A549 (cell line): Measurements from ENCODE around the gene ARG2. TPM values are rescaled to one million over a fixed set of nuclear protein-coding genes. Genes with fewer than 3 reads are reported as not detected.

ENCODE experiments used
- ATAC-seq, 2 experiments: fragments of 200-7000 bp in 1 of 2; fragments of >200 bp in 1 of 2; cut with Nextera tagmentation in 1 of 2; cut with Tn5 transposase in 1 of 2; 3 replicates each; pipeline versions ENCODE4 v1.8.0 to v1.9.1; 2018 to 2020; ENCODE audit warnings: mild to moderate bottlenecking in 1 of 2, moderate library complexity in 1 of 2
- CTCF ChIA-PET: fragments of 300-600 bp; sonication (Branson Sonifier 250); formaldehyde crosslinking; extraction: SDS; loops from one replicate; lab custom pipeline; 2021; ENCODE audit warnings: antibody characterized with exemption, inconsistent platforms; lab: Yijun Ruan, JAX
- POLR2A ChIA-PET: fragments of 350-600 bp; formaldehyde crosslinking; extraction: SDS; loops from one replicate; lab custom pipeline; 2021; ENCODE audit warnings: antibody characterized with exemption, inconsistent platforms; lab: Yijun Ruan, JAX
- DNase-seq, 2 experiments: peaks; one replicate each; pipeline versions ENCODE4 v3.0.0 to v3.0.0-alpha.2; 2011 to 2016; ENCODE audit warnings: low read depth in 1 of 2, low spot score in 1 of 2
- FAIRE-seq: peaks from 2 replicates; lab custom pipeline; 2011; peaks lifted over from hg19 to GRCh38; lab: Jason Lieb, UNC
- H3K27ac ChIP-seq, 2 experiments: fragments of >200 bp; sonication (Bioruptor Twin); formaldehyde crosslinking; 3 replicates each; pipeline ENCODE4 v1.5.1; 2016 to 2017
- H3K4me1 ChIP-seq: fragments of >200 bp; sonication (Bioruptor Twin); formaldehyde crosslinking; 3 replicates; pipeline ENCODE4 v1.6.1; 2016
- H3K4me2 ChIP-seq: fragments of >200 bp; sonication (Bioruptor Twin); formaldehyde crosslinking; 3 replicates; pipeline ENCODE4 v1.6.1; 2016
- H3K4me3 ChIP-seq: fragments of >200 bp; sonication (Bioruptor Twin); formaldehyde crosslinking; 3 replicates; pipeline ENCODE4 v1.5.1; 2016
- H3K9me3 ChIP-seq: fragments of >200 bp; sonication (Bioruptor Twin); formaldehyde crosslinking; 3 replicates; pipeline ENCODE4 v1.6.1; 2016
- ATOH8 ChIP-seq: fragments of 250-450 bp; sonication (Bioruptor Pico); IDR thresholded peaks from 2 replicates; pipeline ENCODE4 v1.5.0; 2020; ENCODE audit warnings: low read depth, mild to moderate bottlenecking, moderate library complexity
- BHLHE40 ChIP-seq: IDR thresholded peaks from 2 replicates; pipeline ENCODE4 v1.6.1; 2012; ENCODE audit warnings: low read depth, low read length, inconsistent platforms
- CEBPB ChIP-seq, 2 experiments: fragments of >200 bp in 1 of 2; sonication (Bioruptor Twin) in 1 of 2; formaldehyde crosslinking in 1 of 2; IDR thresholded peaks; 2 replicates each; pipeline ENCODE4 v1.6.1; 2012 to 2016
- CTCF ChIP-seq: fragments of >200 bp; sonication (Bioruptor Twin); formaldehyde crosslinking; IDR thresholded peaks from 3 replicates; pipeline ENCODE4 v1.5.1; 2016
- EHF ChIP-seq: fragments of 250-450 bp; sonication (Bioruptor Pico); IDR thresholded peaks from 2 replicates; pipeline ENCODE4 v1.5.0; 2020; ENCODE audit warnings: mild to moderate bottlenecking
- EHMT2 ChIP-seq: fragments of 200-600 bp; sonication (generic); IDR thresholded peaks from 2 replicates; pipeline ENCODE4 v1.6.1; 2016; ENCODE audit warnings: antibody characterized with exemption, low read depth, mild to moderate bottlenecking, moderate library complexity
- EP300 ChIP-seq, 2 experiments: fragments of >200 bp; sonication (Bioruptor Twin); formaldehyde crosslinking; IDR thresholded peaks; 2 replicates in 1 of 2; 3 replicates in 1 of 2; pipeline ENCODE4 v1.6.1; 2016 to 2017
- FOSL2 ChIP-seq, 2 experiments: fragments of 450-650 bp in 1 of 2; fragments of >200 bp in 1 of 2; sonication (Bioruptor Twin) in 1 of 2; formaldehyde crosslinking; IDR thresholded peaks; 2 replicates each; pipeline versions ENCODE4 v1.5.0 to v1.6.1; 2016 to 2020; ENCODE audit warnings: mild to moderate bottlenecking in 1 of 2, moderate library complexity in 1 of 2
- FOXS1 ChIP-seq: fragments of 250-450 bp; sonication (Bioruptor Pico); IDR thresholded peaks from 2 replicates; pipeline ENCODE4 v1.5.0; 2020; ENCODE audit warnings: mild to moderate bottlenecking, moderate library complexity
- GATA3 ChIP-seq: IDR thresholded peaks from 2 replicates; pipeline ENCODE4 v1.6.1; 2012; ENCODE audit warnings: borderline replicate concordance
- HDAC2 ChIP-seq: fragments of 200-600 bp; sonication (generic); IDR thresholded peaks from 2 replicates; pipeline ENCODE4 v1.6.1; 2016
- HES2 ChIP-seq: fragments of >200 bp; sonication (Bioruptor Twin); formaldehyde crosslinking; IDR thresholded peaks from 2 replicates; pipeline ENCODE4 v1.6.1; 2016
- HEYL ChIP-seq: fragments of 250-450 bp; sonication (Bioruptor Pico); IDR thresholded peaks from 2 replicates; pipeline ENCODE4 v1.8.0; 2021; ENCODE audit warnings: mild to moderate bottlenecking, moderate library complexity
- JUN ChIP-seq, 2 experiments: fragments of >200 bp; sonication (Bioruptor Twin); formaldehyde crosslinking; IDR thresholded peaks; 2 replicates in 1 of 2; 3 replicates in 1 of 2; pipeline ENCODE4 v1.6.1; 2016 to 2017
- KDM5A ChIP-seq: fragments of 200-600 bp; sonication (generic); IDR thresholded peaks from 2 replicates; pipeline ENCODE4 v1.6.1; 2016; ENCODE audit warnings: antibody characterized with exemption, mild to moderate bottlenecking
- MYC ChIP-seq: IDR thresholded peaks from 2 replicates; pipeline ENCODE4 v1.6.1; 2012; ENCODE audit warnings: mild to moderate bottlenecking, inconsistent platforms, low read length, improper control_type of control experiment, borderline replicate concordance
- NR3C1 ChIP-seq: fragments of >200 bp; sonication (Bioruptor Twin); formaldehyde crosslinking; IDR thresholded peaks from 3 replicates; pipeline ENCODE4 v1.6.1; 2017
- PHF8 ChIP-seq: fragments of 200-600 bp; sonication (generic); IDR thresholded peaks from 2 replicates; pipeline ENCODE4 v1.6.1; 2016; ENCODE audit warnings: low read depth, mild to moderate bottlenecking, antibody characterized with exemption, moderate library complexity, borderline replicate concordance
- POLR2A ChIP-seq: IDR thresholded peaks from 2 replicates; pipeline ENCODE4 v1.6.1; 2012; ENCODE audit warnings: mild to moderate bottlenecking, low read length
- RAD21 ChIP-seq, 2 experiments: fragments of >200 bp in 1 of 2; sonication (Bioruptor Twin) in 1 of 2; formaldehyde crosslinking in 1 of 2; IDR thresholded peaks in 1 of 2; conservative IDR thresholded peaks in 1 of 2; 2 replicates in 1 of 2; 3 replicates in 1 of 2; pipeline ENCODE4 v1.6.1; 2012 to 2018; ENCODE audit warnings: inconsistent platforms in 1 of 2
- RCOR1 ChIP-seq: fragments of 150-350 bp; IDR thresholded peaks from 2 replicates; pipeline ENCODE4 v1.6.1; 2014; ENCODE audit warnings: antibody characterized with exemption, low read length, low read depth
- REST ChIP-seq: fragments of 200-600 bp; sonication (generic); IDR thresholded peaks from 2 replicates; pipeline ENCODE4 v1.6.1; 2016; ENCODE audit warnings: antibody characterized with exemption, mild to moderate bottlenecking, moderate library complexity
- SMC3 ChIP-seq: fragments of >200 bp; sonication (Bioruptor Twin); formaldehyde crosslinking; IDR thresholded peaks from 3 replicates; pipeline ENCODE4 v1.6.1; 2018; ENCODE audit warnings: inconsistent platforms
- ZC3H11A ChIP-seq: fragments of 450-650 bp; IDR thresholded peaks from 2 replicates; pipeline ENCODE4 v1.6.1; 2014; ENCODE audit warnings: antibody characterized with exemption, mild to moderate bottlenecking
- ZSCAN20 ChIP-seq: fragments of 250-450 bp; sonication (Bioruptor Pico); IDR thresholded peaks from 2 replicates; pipeline ENCODE4 v1.8.0; 2022; ENCODE audit warnings: mild to moderate bottlenecking, moderate library complexity
- WGBS: methylation state at CpG from one replicate; pipeline ENCODE4 v1.1.6; 2017; ENCODE audit errors: missing lambda C conversion rate; 5-methylcytosine and 5-hydroxymethylcytosine counted together
- polyA plus RNA-seq, 4 experiments: library from polyadenylated mRNA; depleted of rRNA in 3 of 4; stranded (reverse); fragments of >200 nt; fragmentation: RNase III in 1 of 4; extraction: RNeasy Plus Mini Kit Qiagen cat#74134 plus additional on column Dnase treatment in 1 of 4; gene quantifications; 2 replicates in 3 of 4; 3 replicates in 1 of 4; pipeline ENCODE4 v1.2.3, GENCODE V29; 2011 to 2017

The ARG2 gene
- polyA plus RNA-seq, 2 of the 4 experiments (the other 2 are of a cell fraction) = 1.8 to 2.5 TPM

- no peaks in the 10 kb centered on the region for H3K4me1 ChIP-seq
- H3K9me3 ChIP-seq = no peaks in the 10 kb centered on the region
- POLR2A ChIA-PET = no interaction called here
- WGBS = 82% methylated on average over 13 of the region's 13 CpGs
- TF ChIP-seq BHLHE40 = no peak
- TF ChIP-seq CTCF = no peak
- TF ChIP-seq ZSCAN20 (CRISPR knock-in tag) = no peak
- TF ChIP-seq MYC = no peak
- TF ChIP-seq EP300 (IDR thresholded peaks at IDR 0.05) = no peak
- TF ChIP-seq HES2 = no peak
- TF ChIP-seq GATA3 = no peak
- TF ChIP-seq FOXS1 = no peak
- TF ChIP-seq NR3C1 = no peak
- TF ChIP-seq CEBPB (IDR thresholded peaks at IDR 0.05) = no peak
- TF ChIP-seq ZC3H11A = no peak
- TF ChIP-seq RCOR1 = no peak
- no peak for TF ChIP-seq PHF8
- DNase-seq (no peak), FAIRE-seq (no peak), ATAC-seq (no peak)
- H3K4me2 ChIP-seq = no peak overlapping the region
- CTCF ChIA-PET = interaction anchor here (0.8 to 31.9 kb wide), 10 partner anchors 7 to 154 kb away, joined by 3 to 517 read pairs (median 9); partner anchors contain the start of genes PIGH, RDH12 and VTI1B
- H3K27ac ChIP-seq = no peak overlapping the region
- H3K4me3 ChIP-seq = no peak overlapping the region
Measured at GRCh38 chr14:67577181-67577808, 42.4 kb upstream of the ARG2 start.

GRCh38 chr14:67577909-67578749 is 41.6 kb upstream of the ARG2 start:
- no peak for DNase-seq
- no peak for ATAC-seq
- Histone ChIP-seq H3K4me3 (no peak overlapping the region), H3K27ac (no peak overlapping the region), H3K4me1 (no peaks in the 10 kb centered on the region), H3K9me3 (no peaks in the 10 kb centered on the region), H3K4me2 (no peak overlapping the region)
- CTCF ChIA-PET = interaction anchor here (0.6 to 31.9 kb wide), 13 partner anchors 7 to 155 kb away, joined by 3 to 517 read pairs (median 6); partner anchors contain the start of genes ARG2, PIGH, RDH12 and VTI1B
- FAIRE-seq = no peak
- WGBS = 83% methylated on average over 16 of the region's 16 CpGs
- POLR2A ChIA-PET = no interaction called here
- TF ChIP-seq CEBPB (IDR thresholded peaks at IDR 0.05) = no peak
- TF ChIP-seq SMC3 = no peak
- no peak for TF ChIP-seq RAD21 (conservative IDR thresholded peaks at IDR 0.05 in 1 of 2, IDR thresholded peaks at IDR 0.05 in 1 of 2)
- no peak for TF ChIP-seq EHF (CRISPR knock-in tag)
- TF ChIP-seq ATOH8 (CRISPR knock-in tag) = no peak
- TF ChIP-seq EHMT2 = no peak
- TF ChIP-seq ZSCAN20 (CRISPR knock-in tag) = no peak
- TF ChIP-seq REST = no peak
- TF ChIP-seq CTCF = no peak
- no peak for TF ChIP-seq GATA3
- TF ChIP-seq PHF8 = no peak
- TF ChIP-seq ZC3H11A = no peak
- TF ChIP-seq FOSL2 (IDR thresholded peaks at IDR 0.05) = no peak
- no peak for TF ChIP-seq FOSL2 (CRISPR knock-in tag; IDR thresholded peaks at IDR 0.05)
- no peak for TF ChIP-seq JUN (IDR thresholded peaks at IDR 0.05)
- TF ChIP-seq HEYL (CRISPR knock-in tag) = no peak
- TF ChIP-seq KDM5A = no peak
- TF ChIP-seq POLR2A = no peak
- no peak for TF ChIP-seq HDAC2
- TF ChIP-seq BHLHE40 = no peak
